Ishikawa (cell line): ENCODE measurements around the gene PRSS22.
A peak's percentile ranks its signal among the peaks of the same experiment; 100 is the strongest.

ENCODE experiments used
- CEBPB ChIP-seq: IDR thresholded peaks from 2 replicates; pipeline ENCODE4 v1.6.1; 2012
- CREB1 ChIP-seq: IDR thresholded peaks from 2 replicates; pipeline ENCODE4 v1.6.1; 2012; ENCODE audit warnings: low read depth
- EGR1 ChIP-seq: IDR thresholded peaks from 2 replicates; pipeline ENCODE4 v1.6.1; 2012
- EP300 ChIP-seq: IDR thresholded peaks from 2 replicates; pipeline ENCODE4 v1.6.1; 2012; ENCODE audit warnings: borderline replicate concordance
- FOXM1 ChIP-seq: IDR thresholded peaks from 2 replicates; pipeline ENCODE4 v1.6.1; 2012; ENCODE audit warnings: low read depth, borderline replicate concordance
- MAX ChIP-seq: IDR thresholded peaks from 2 replicates; pipeline ENCODE4 v1.6.1; 2012
- NFIC ChIP-seq: IDR thresholded peaks from 2 replicates; pipeline ENCODE4 v1.6.1; 2012
- RAD21 ChIP-seq: IDR thresholded peaks from 2 replicates; pipeline ENCODE4 v1.6.1; 2012; ENCODE audit warnings: low read depth
- TAF1 ChIP-seq: IDR thresholded peaks from 2 replicates; pipeline ENCODE4 v1.6.1; 2012; ENCODE audit warnings: low read depth, mild to moderate bottlenecking
- TCF12 ChIP-seq: IDR thresholded peaks from 2 replicates; pipeline ENCODE4 v1.6.1; 2012; ENCODE audit warnings: low read depth
- TEAD4 ChIP-seq: IDR thresholded peaks from 2 replicates; pipeline ENCODE4 v1.6.1; 2012
- USF1 ChIP-seq: IDR thresholded peaks from 2 replicates; pipeline ENCODE4 v1.6.1; 2012
- YY1 ChIP-seq: IDR thresholded peaks from 2 replicates; pipeline ENCODE4 v1.6.1; 2012; ENCODE audit warnings: low read depth
- ZBTB7A ChIP-seq: IDR thresholded peaks from 2 replicates; pipeline ENCODE4 v1.6.1; 2012; ENCODE audit warnings: low read depth
- TF ChIP-seq, protein P1 (sequence below): IDR thresholded peaks from 2 replicates; pipeline ENCODE4 v1.6.1; 2012; ENCODE audit warnings: low read depth, mild to moderate bottlenecking

Gene PRSS22

DNA sequence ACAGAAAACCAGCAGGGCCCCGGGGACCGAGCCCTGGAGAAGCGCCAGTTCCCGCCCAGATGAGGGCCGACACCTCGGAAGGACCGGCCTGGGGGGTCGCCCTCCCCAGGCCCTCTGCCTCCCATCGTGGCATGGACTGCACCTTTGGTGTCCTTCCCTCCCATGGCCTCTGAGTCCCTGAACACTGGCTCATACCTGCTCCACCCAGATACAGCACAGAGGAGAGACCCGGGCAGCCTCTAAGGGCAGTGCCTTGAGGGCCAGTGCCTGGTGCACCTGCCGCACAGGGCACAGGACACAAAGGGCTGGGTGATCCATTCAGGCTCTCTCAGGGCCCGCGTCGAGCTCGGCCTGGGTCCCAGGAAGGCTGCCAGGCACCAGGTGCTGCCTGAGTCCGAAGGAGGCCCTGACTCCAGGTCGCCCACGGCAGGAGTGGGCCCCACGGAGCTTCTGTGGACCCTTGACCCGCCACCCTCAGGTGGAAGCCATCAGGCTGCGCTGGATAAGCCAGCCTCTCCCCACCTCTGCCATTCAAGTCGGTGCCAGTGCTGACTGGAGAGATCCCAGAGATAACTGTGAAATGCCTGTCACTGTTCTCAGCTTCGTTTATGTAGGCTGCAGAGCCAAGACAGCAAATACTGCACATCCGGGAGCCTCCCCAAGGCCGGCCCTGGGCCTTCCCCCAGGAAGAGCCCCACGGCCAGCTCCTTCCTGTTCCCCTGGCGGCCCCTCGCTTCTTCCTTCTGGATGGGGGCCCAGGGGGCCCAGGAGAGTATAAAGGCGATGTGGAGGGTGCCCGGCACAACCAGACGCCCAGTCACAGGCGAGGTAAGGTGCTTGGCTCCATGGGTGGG is 28.2 kb downstream of the PRSS22 start, which contains the start of gene ZG16B:
TSS of gene ZG16B (plus strand) at position 803 of the 854 bp plus-strand sequence. CDS start 139 bp downstream, outside the sequence.
- no peak for TF ChIP-seq NFIC
- TF ChIP-seq TCF12: no peak
- TF ChIP-seq TAF1: no peak
- TF ChIP-seq CREB1: no peak
- TF ChIP-seq FOXM1: no peak
- no peak for TF ChIP-seq EP300
- TF ChIP-seq YY1: no peak
- TF ChIP-seq MAX: no peak
- no peak for TF ChIP-seq TEAD4
- TF ChIP-seq RAD21: no peak
- TF ChIP-seq EGR1: no peak
- TF ChIP-seq ZBTB7A: no peak
- no peak for TF ChIP-seq USF1
- no peak for TF ChIP-seq CEBPB
- TF ChIP-seq, protein P1, sequence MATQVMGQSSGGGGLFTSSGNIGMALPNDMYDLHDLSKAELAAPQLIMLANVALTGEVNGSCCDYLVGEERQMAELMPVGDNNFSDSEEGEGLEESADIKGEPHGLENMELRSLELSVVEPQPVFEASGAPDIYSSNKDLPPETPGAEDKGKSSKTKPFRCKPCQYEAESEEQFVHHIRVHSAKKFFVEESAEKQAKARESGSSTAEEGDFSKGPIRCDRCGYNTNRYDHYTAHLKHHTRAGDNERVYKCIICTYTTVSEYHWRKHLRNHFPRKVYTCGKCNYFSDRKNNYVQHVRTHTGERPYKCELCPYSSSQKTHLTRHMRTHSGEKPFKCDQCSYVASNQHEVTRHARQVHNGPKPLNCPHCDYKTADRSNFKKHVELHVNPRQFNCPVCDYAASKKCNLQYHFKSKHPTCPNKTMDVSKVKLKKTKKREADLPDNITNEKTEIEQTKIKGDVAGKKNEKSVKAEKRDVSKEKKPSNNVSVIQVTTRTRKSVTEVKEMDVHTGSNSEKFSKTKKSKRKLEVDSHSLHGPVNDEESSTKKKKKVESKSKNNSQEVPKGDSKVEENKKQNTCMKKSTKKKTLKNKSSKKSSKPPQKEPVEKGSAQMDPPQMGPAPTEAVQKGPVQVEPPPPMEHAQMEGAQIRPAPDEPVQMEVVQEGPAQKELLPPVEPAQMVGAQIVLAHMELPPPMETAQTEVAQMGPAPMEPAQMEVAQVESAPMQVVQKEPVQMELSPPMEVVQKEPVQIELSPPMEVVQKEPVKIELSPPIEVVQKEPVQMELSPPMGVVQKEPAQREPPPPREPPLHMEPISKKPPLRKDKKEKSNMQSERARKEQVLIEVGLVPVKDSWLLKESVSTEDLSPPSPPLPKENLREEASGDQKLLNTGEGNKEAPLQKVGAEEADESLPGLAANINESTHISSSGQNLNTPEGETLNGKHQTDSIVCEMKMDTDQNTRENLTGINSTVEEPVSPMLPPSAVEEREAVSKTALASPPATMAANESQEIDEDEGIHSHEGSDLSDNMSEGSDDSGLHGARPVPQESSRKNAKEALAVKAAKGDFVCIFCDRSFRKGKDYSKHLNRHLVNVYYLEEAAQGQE: no peak

GRCh38 chr16:2828876-2829430 is 29.0 kb downstream of the PRSS22 start:
- TF ChIP-seq CEBPB: no peak
- TF ChIP-seq FOXM1: no peak
- TF ChIP-seq MAX: no peak
- TF ChIP-seq RAD21: no peak
- no peak for TF ChIP-seq TCF12
- no peak for TF ChIP-seq YY1
- TF ChIP-seq TAF1: no peak
- no peak for TF ChIP-seq EGR1
- TF ChIP-seq TEAD4: no peak

DNA sequence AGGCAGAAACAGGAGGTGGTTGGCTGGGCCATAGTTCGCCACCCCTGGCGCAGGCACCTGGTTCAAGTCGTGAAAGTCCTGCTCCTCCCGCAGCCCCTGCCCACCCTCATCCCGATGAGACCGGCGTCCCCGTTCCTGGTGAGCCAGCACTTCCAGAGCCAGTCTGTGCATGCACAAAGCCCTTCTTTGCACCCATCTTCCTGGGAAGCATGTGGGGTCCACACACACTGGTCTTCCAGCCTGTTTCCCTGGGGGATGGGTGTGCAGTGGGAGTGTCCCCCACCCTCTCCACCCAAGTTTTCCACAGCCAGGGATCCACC is 29.5 kb downstream of the PRSS22 start:
- TF ChIP-seq TCF12: no peak
- TF ChIP-seq EP300: no peak
- TF ChIP-seq FOXM1: no peak

DNA sequence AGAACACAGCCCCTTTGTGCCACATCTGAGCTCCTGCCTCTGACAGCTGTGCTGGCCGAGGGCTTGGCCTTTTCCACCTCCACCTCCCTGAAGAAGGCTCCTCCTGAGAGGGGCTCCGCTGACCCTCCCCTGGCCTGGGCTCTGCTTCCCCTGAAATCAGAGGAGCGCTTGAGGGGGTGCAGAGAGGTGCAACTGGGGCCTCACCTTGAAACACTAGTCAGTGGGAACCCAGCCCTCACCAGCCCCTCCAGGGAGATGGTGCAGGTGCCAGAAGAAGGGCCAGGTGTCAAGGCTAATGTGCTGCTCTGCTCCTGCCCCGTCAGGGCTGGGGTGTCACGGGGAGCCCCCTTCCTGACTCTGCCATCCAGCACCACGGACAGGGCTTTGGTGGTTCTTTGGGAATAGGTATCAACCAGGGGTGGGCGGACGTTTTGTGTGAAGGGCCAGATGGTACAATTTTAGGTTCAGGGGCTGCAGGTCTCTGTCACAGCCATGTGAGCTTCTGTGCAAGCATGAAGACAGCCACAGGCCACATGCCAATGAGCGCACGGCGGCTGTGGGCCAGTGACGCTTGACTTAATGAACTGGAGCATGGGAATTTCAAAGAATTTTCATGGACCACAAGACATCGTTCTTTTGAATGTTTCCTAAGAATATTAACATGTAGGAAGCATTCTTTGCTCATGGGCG is 30.0 kb downstream of the PRSS22 start:
- no peak for TF ChIP-seq TCF12
- TF ChIP-seq, protein P1: peak; percentile 86

GRCh38 chr16:2827374-2827791 is 30.6 kb downstream of the PRSS22 start:
- TF ChIP-seq TAF1: no peak
- TF ChIP-seq EP300: no peak
- no peak for TF ChIP-seq TCF12
- no peak for TF ChIP-seq CEBPB
- no peak for TF ChIP-seq ZBTB7A
- no peak for TF ChIP-seq CREB1
- no peak for TF ChIP-seq USF1
- no peak for TF ChIP-seq RAD21
